ENCODE data around the gene ZNF805. TPM values are rescaled to one million over a fixed set of nuclear protein-coding genes. Genes with fewer than 3 reads are reported as not detected.

ZNF805 gene
- total RNA-seq, 1 donor from 2014 or later, result 26.1 TPM

Other genes starting within 250 kb of the ZNF805 start
- not detected for gene USP29, start 120.6 kb upstream of the ZNF805 start, total RNA-seq
- gene ZIM3, start 95.4 kb upstream of the ZNF805 start, total RNA-seq, result not detected
- 0.52 TPM for gene DUXA, start 73.1 kb upstream of the ZNF805 start, total RNA-seq
- gene ZNF264, start 49.1 kb upstream of the ZNF805 start, total RNA-seq, result 24.0 TPM
- gene AURKC, start 9.6 kb upstream of the ZNF805 start, total RNA-seq, result not detected
- gene ZNF460, start 39.9 kb downstream of the ZNF805 start, total RNA-seq, result 101 TPM
- 18.8 TPM for gene ZNF543, start 79.8 kb downstream of the ZNF805 start, total RNA-seq
- 16.2 TPM for gene ZNF304, start 110.6 kb downstream of the ZNF805 start, total RNA-seq
- gene TRAPPC2B, start 122.9 kb downstream of the ZNF805 start, total RNA-seq, result 25.1 TPM
- gene ZNF547, start 122.9 kb downstream of the ZNF805 start, total RNA-seq, result 3.1 TPM
- 27.7 TPM for gene ZNF548, start 149.2 kb downstream of the ZNF805 start, total RNA-seq
- gene ZNF17, start 170.5 kb downstream of the ZNF805 start, total RNA-seq, result 14.1 TPM
- gene ZNF749, start 194.7 kb downstream of the ZNF805 start, total RNA-seq, result 13.6 TPM
- 1.0 TPM for gene VN1R1, start 216.5 kb downstream of the ZNF805 start, total RNA-seq
- 15.1 TPM for gene ZNF772, start 236.9 kb downstream of the ZNF805 start, total RNA-seq
- gene ZNF419, start 247.1 kb downstream of the ZNF805 start, total RNA-seq, result 9.9 TPM